ENCODE results near the gene FBXL7. TPM values are rescaled to one million over a fixed set of nuclear protein-coding genes. Genes with fewer than 3 reads are reported as not detected.

Gene FBXL7
- total and polyA plus RNA-seq, 7 experiments from 2014 or later, result not detected

DNA sequence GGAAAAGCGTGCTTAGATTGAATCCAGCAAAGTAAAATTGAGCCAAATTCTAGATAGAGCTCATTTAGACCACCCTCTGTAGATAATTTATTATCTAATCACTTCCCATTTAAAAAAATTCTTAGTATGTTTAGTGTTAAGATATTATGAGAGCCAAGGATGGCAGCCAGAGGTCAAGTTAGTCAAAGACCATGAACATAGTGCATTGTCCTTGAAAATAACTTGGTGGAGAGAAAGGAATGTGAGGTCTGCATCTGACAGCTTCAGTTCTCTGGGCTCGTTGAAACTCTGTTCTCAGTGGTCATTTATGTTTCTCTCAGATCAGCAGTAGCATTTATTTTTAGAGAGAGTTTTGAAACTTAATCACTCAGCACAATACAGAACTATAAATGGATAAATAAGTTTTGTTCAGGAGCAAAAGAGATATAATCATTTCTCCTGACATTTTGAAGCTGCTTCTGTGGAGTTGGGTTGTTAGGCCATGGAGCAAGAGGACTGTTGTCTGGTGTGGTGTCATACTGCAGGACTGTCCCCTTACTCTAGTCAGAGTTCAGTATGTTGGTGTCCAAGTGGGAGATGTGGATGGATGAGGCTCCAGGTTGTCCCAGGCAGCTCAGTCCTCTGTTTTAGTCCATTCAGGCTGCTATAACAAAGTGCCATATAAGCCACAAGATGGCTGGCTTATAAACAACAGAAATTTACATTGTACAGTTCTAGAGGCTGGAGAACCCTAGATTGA is 337.7 kb downstream of the FBXL7 start:
- Mint-ChIP-seq H3K27ac (no peak overlapping the region), H3K4me3 (no peak overlapping the region)

GRCh38 chr5:15844253-15844652 is 344.3 kb downstream of the FBXL7 start:
- H3K4me1 Mint-ChIP-seq, result no peaks in the 10 kb centered on the region

More for the DNA sequence above, 337.7 kb downstream of the FBXL7 start:
- no peaks in the 10 kb centered on the region for H3K27me3 Mint-ChIP-seq
- DNase-seq (no peak), ATAC-seq (no peak)
- Histone ChIP-seq H3K36me3 (ENCODE audit: control insufficient read depth in 2 of 3, insufficient read depth in 3 of 3, low read length in 3 of 3) (no peaks in the 10 kb centered on the region), H3K27ac (ENCODE audit: low read depth, low read length) (no peak overlapping the region), H3K4me3 (ENCODE audit: low read length) (no peak overlapping the region), H3K9me3 (ENCODE audit: control insufficient read depth in 2 of 3, low read length in 3 of 3) (no peaks in the 10 kb centered on the region), H3K27me3 (ENCODE audit: control insufficient read depth in 2 of 2, insufficient read depth in 2 of 2, low read length in 2 of 2) (no peaks in the 10 kb centered on the region), H3K4me1 (ENCODE audit: control insufficient read depth in 2 of 2, insufficient read depth in 2 of 2, low read length in 2 of 2) (no peaks in the 10 kb centered on the region)
- ChIA-PET POLR2A (no interaction called here), CTCF (no interaction called here)
- no peaks in the 10 kb centered on the region for H3K4me1 Mint-ChIP-seq
- intact Hi-C loops (cut with micrococcal nuclease), result no loop called here
- H3K9me3 Mint-ChIP-seq, result peaks cover 0 to 31% (median 4%) of the 10 kb centered on the region in 11 donors
- H3K36me3 Mint-ChIP-seq, result no peaks in the 10 kb centered on the region

GRCh38 chr5:15844871-15845270 is 344.9 kb downstream of the FBXL7 start:
- Mint-ChIP-seq H3K27me3 (no peaks in the 10 kb centered on the region), H3K36me3 (no peaks in the 10 kb centered on the region), H3K4me1 (no peaks in the 10 kb centered on the region), H3K4me3 (no peak overlapping the region), H3K27ac (no peak overlapping the region), H3K9me3 (peaks cover 0 to 28% (median 5%) of the 10 kb centered on the region in 11 donors)
- H3K9me3 ChIP-seq (ENCODE audit: control insufficient read depth in 2 of 3, low read length in 3 of 3), result no peaks in the 10 kb centered on the region
- POLR2A ChIA-PET, result no interaction called here
- no peak for DNase-seq
- no peaks in the 10 kb centered on the region for H3K4me1 ChIP-seq (ENCODE audit: control insufficient read depth in 2 of 2, insufficient read depth in 2 of 2, low read length in 2 of 2)
- no peaks in the 10 kb centered on the region for H3K27me3 ChIP-seq (ENCODE audit: control insufficient read depth in 2 of 2, insufficient read depth in 2 of 2, low read length in 2 of 2)
- H3K27ac ChIP-seq (ENCODE audit: low read depth, low read length), result no peak overlapping the region
- no peak for ATAC-seq
- CTCF ChIA-PET, result interaction anchor here (0.6 kb wide), 1 partner anchor 659 kb away, joined by 3 read pairs; no protein-coding TSS in a partner anchor
- intact Hi-C loops (cut with micrococcal nuclease), result no loop called here
- no peak overlapping the region for H3K4me3 ChIP-seq (ENCODE audit: low read length)
- H3K36me3 ChIP-seq (ENCODE audit: control insufficient read depth in 2 of 3, insufficient read depth in 3 of 3, low read length in 3 of 3), result no peaks in the 10 kb centered on the region

More at GRCh38 chr5:15844253-15844652, 344.3 kb downstream of the FBXL7 start:
- H3K9me3 ChIP-seq (ENCODE audit: control insufficient read depth in 2 of 3, low read length in 3 of 3), result no peaks in the 10 kb centered on the region
- Mint-ChIP-seq H3K4me3 (no peak overlapping the region), H3K9me3 (peaks cover 0 to 33% (median 4%) of the 10 kb centered on the region in 11 donors), H3K27me3 (no peaks in the 10 kb centered on the region), H3K27ac (no peak overlapping the region), H3K36me3 (no peaks in the 10 kb centered on the region)
- ChIA-PET POLR2A (no interaction called here), CTCF (interaction anchor here (0.6 kb wide), 1 partner anchor 658 kb away, joined by 3 read pairs; no protein-coding TSS in a partner anchor)
- no peaks in the 10 kb centered on the region for H3K27me3 ChIP-seq (ENCODE audit: control insufficient read depth in 2 of 2, insufficient read depth in 2 of 2, low read length in 2 of 2)
- ATAC-seq (no peak), DNase-seq (no peak)
- no peak overlapping the region for H3K4me3 ChIP-seq (ENCODE audit: low read length)
- H3K4me1 ChIP-seq (ENCODE audit: control insufficient read depth in 2 of 2, insufficient read depth in 2 of 2, low read length in 2 of 2), result no peaks in the 10 kb centered on the region
- H3K27ac ChIP-seq (ENCODE audit: low read depth, low read length), result no peak overlapping the region
- H3K36me3 ChIP-seq (ENCODE audit: control insufficient read depth in 2 of 3, insufficient read depth in 3 of 3, low read length in 3 of 3), result no peaks in the 10 kb centered on the region
- intact Hi-C loops (cut with micrococcal nuclease), result no loop called here

GRCh38 chr5:15850536-15850935 is 350.6 kb downstream of the FBXL7 start:
- H3K9me3 Mint-ChIP-seq, result peaks cover 0 to 16% (median 5%) of the 10 kb centered on the region in 11 donors
- intact Hi-C loops (cut with micrococcal nuclease), result no loop called here
- Histone ChIP-seq H3K36me3 (ENCODE audit: control insufficient read depth in 2 of 3, insufficient read depth in 3 of 3, low read length in 3 of 3) (no peaks in the 10 kb centered on the region), H3K4me3 (ENCODE audit: low read length) (no peak overlapping the region), H3K9me3 (ENCODE audit: control insufficient read depth in 2 of 3, low read length in 3 of 3) (no peaks in the 10 kb centered on the region), H3K4me1 (ENCODE audit: control insufficient read depth in 2 of 2, insufficient read depth in 2 of 2, low read length in 2 of 2) (no peaks in the 10 kb centered on the region), H3K27ac (ENCODE audit: low read depth, low read length) (no peak overlapping the region), H3K27me3 (ENCODE audit: control insufficient read depth in 2 of 2, insufficient read depth in 2 of 2, low read length in 2 of 2) (no peaks in the 10 kb centered on the region)
- no peak overlapping the region for H3K27ac Mint-ChIP-seq
- CTCF ChIA-PET, result no interaction called here
- no peak for ATAC-seq
- DNase-seq, result no peak
- no peaks in the 10 kb centered on the region for H3K4me1 Mint-ChIP-seq
- H3K4me3 Mint-ChIP-seq, result no peak overlapping the region
- H3K27me3 Mint-ChIP-seq, result peaks cover 0 to 15% (median 5%) of the 10 kb centered on the region in 5 donors
- POLR2A ChIA-PET, result no interaction called here
- H3K36me3 Mint-ChIP-seq, result no peaks in the 10 kb centered on the region

- intact Hi-C loops (cut with micrococcal nuclease), result no loop called here
- ATAC-seq (no peak), DNase-seq (no peak)
- H3K36me3 ChIP-seq (ENCODE audit: control insufficient read depth in 2 of 3, insufficient read depth in 3 of 3, low read length in 3 of 3), result no peaks in the 10 kb centered on the region
- H3K4me3 Mint-ChIP-seq, result no peak overlapping the region
- H3K27ac ChIP-seq (ENCODE audit: low read depth, low read length), result no peak overlapping the region
- H3K4me3 ChIP-seq (ENCODE audit: low read length), result no peak overlapping the region
- peaks cover 0 to 16% (median 6%) of the 10 kb centered on the region in 11 donors for H3K9me3 Mint-ChIP-seq
- H3K27ac Mint-ChIP-seq, result no peak overlapping the region
- H3K27me3 Mint-ChIP-seq, result peaks cover 0 to 15% (median 5%) of the 10 kb centered on the region in 5 donors
- no peaks in the 10 kb centered on the region for H3K36me3 Mint-ChIP-seq
- H3K9me3 ChIP-seq (ENCODE audit: control insufficient read depth in 2 of 3, low read length in 3 of 3), result no peaks in the 10 kb centered on the region
- H3K4me1 Mint-ChIP-seq, result no peaks in the 10 kb centered on the region
- H3K4me1 ChIP-seq (ENCODE audit: control insufficient read depth in 2 of 2, insufficient read depth in 2 of 2, low read length in 2 of 2), result no peaks in the 10 kb centered on the region
- H3K27me3 ChIP-seq (ENCODE audit: control insufficient read depth in 2 of 2, insufficient read depth in 2 of 2, low read length in 2 of 2), result no peaks in the 10 kb centered on the region
- POLR2A ChIA-PET, result no interaction called here
- CTCF ChIA-PET, result no interaction called here
Measured at GRCh38 chr5:15850939-15851341, 351.0 kb downstream of the FBXL7 start.

DNA sequence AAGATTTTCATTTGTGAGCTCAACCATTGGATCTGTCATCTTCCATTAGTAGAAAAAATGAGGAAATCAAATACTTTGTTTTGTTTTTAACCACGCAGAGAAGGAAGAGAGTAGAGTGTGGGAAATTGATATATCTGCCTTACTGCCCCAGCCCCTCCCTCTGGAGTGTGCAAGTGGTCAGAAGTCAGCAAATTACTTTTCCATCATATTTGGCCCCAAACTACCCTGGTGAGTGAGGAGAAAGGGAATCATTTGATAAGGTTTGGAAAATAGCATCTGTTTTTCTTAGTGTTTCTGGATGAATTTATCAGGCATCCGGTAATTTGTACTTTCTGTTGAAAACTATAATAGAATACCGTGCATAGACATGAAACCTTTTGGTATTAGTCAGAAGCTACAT is 352.2 kb downstream of the FBXL7 start:
- CTCF ChIA-PET, result no interaction called here

DNA sequence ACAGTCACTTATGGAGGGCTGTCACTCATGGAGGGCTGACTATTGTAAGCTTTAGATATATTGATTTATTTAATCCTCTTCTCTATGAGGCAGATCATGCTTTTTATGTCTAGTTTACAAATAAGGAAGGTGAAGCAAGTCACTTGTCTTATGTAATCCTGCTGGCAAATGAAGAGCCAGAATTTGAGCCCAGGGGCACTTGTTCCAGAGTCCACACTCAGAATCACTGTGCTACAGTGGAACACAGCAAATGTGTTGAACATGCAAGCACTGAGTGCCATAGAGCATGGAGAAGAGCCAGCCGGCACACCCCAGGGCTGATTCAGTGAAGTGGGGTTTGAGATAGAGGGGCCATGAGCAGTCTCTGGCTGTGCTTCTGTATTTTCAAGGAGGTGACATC is 353.0 kb downstream of the FBXL7 start:
- no peak for ATAC-seq
- Mint-ChIP-seq H3K4me3 (no peak overlapping the region), H3K36me3 (no peaks in the 10 kb centered on the region), H3K9me3 (peaks cover 0 to 15% (median 7%) of the 10 kb centered on the region in 11 donors), H3K27ac (no peak overlapping the region), H3K27me3 (peaks cover 0 to 15% (median 5%) of the 10 kb centered on the region in 5 donors), H3K4me1 (no peaks in the 10 kb centered on the region)
- Histone ChIP-seq H3K36me3 (ENCODE audit: control insufficient read depth in 2 of 3, insufficient read depth in 3 of 3, low read length in 3 of 3) (no peaks in the 10 kb centered on the region), H3K27me3 (ENCODE audit: control insufficient read depth in 2 of 2, insufficient read depth in 2 of 2, low read length in 2 of 2) (no peaks in the 10 kb centered on the region), H3K9me3 (ENCODE audit: control insufficient read depth in 2 of 3, low read length in 3 of 3) (no peaks in the 10 kb centered on the region), H3K27ac (ENCODE audit: low read depth, low read length) (no peak overlapping the region), H3K4me3 (ENCODE audit: low read length) (no peak overlapping the region), H3K4me1 (ENCODE audit: control insufficient read depth in 2 of 2, insufficient read depth in 2 of 2, low read length in 2 of 2) (no peaks in the 10 kb centered on the region)
- DNase-seq, result no peak
- ChIA-PET POLR2A (no interaction called here), CTCF (no interaction called here)
- intact Hi-C loops (cut with micrococcal nuclease), result no loop called here

More for the DNA sequence above, 352.2 kb downstream of the FBXL7 start:
- no peaks in the 10 kb centered on the region for H3K36me3 Mint-ChIP-seq
- DNase-seq (no peak), ATAC-seq (no peak)
- H3K9me3 Mint-ChIP-seq, result peaks cover 0 to 15% (median 7%) of the 10 kb centered on the region in 11 donors
- POLR2A ChIA-PET, result no interaction called here
- Histone ChIP-seq H3K27ac (ENCODE audit: low read depth, low read length) (no peak overlapping the region), H3K36me3 (ENCODE audit: control insufficient read depth in 2 of 3, insufficient read depth in 3 of 3, low read length in 3 of 3) (no peaks in the 10 kb centered on the region), H3K27me3 (ENCODE audit: control insufficient read depth in 2 of 2, insufficient read depth in 2 of 2, low read length in 2 of 2) (no peaks in the 10 kb centered on the region), H3K4me3 (ENCODE audit: low read length) (no peak overlapping the region), H3K4me1 (ENCODE audit: control insufficient read depth in 2 of 2, insufficient read depth in 2 of 2, low read length in 2 of 2) (no peaks in the 10 kb centered on the region), H3K9me3 (ENCODE audit: control insufficient read depth in 2 of 3, low read length in 3 of 3) (no peaks in the 10 kb centered on the region)
- intact Hi-C loops (cut with micrococcal nuclease), result no loop called here
- H3K4me3 Mint-ChIP-seq, result no peak overlapping the region
- H3K27ac Mint-ChIP-seq, result no peak overlapping the region
- no peaks in the 10 kb centered on the region for H3K4me1 Mint-ChIP-seq
- H3K27me3 Mint-ChIP-seq, result peaks cover 0 to 15% (median 5%) of the 10 kb centered on the region in 5 donors

All from naive thymus-derived CD4-positive, alpha-beta T cell (primary cell).